IPS-11a (cell line): ENCODE data around the gene ARMC9.
A peak's percentile ranks its signal among the peaks of the same experiment; 100 is the strongest.

Experiments
- H3K4me3 ChIP-seq: one replicate; pipeline ENCODE4 v1.5.1; 2013; ENCODE audit warnings: low read depth, low read length, control low read depth

ARMC9 gene

GRCh38 chr2:231410293-231411004 is 212.0 kb downstream of the ARMC9 start:
- H3K4me3 ChIP-seq, result no peak overlapping the region

DNA sequence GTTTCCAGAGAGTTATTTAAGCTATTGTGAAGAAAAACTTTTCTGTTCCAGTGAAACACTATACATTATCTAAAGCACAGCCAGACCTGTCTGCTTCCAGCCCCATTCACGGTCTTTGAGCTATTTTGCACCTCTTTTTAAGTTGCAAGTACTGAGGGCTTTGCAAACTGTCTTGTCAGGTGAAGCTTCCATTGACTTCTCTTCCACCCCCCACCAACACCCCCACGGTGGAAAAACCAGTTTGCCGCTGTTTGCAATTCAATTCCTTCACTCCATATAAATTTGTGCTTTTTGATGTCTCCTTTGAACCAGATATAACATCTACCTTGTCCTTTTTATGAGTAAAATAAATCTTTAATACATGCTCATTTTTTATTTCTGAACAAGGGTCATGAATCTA is 212.8 kb downstream of the ARMC9 start:
- no peak overlapping the region for H3K4me3 ChIP-seq

- peak overlapping the region; percentile 14 for H3K4me3 ChIP-seq
Observed at GRCh38 chr2:231411831-231412617, 213.6 kb downstream of the ARMC9 start.

- H3K4me3 ChIP-seq, result no peak overlapping the region
Observed at GRCh38 chr2:231412618-231412963, 214.2 kb downstream of the ARMC9 start.

- H3K4me3 ChIP-seq, result no peak overlapping the region
Observed at GRCh38 chr2:231413456-231413855, 215.0 kb downstream of the ARMC9 start.

GRCh38 chr2:231413921-231414476 is 215.6 kb downstream of the ARMC9 start:
- no peak overlapping the region for H3K4me3 ChIP-seq

DNA sequence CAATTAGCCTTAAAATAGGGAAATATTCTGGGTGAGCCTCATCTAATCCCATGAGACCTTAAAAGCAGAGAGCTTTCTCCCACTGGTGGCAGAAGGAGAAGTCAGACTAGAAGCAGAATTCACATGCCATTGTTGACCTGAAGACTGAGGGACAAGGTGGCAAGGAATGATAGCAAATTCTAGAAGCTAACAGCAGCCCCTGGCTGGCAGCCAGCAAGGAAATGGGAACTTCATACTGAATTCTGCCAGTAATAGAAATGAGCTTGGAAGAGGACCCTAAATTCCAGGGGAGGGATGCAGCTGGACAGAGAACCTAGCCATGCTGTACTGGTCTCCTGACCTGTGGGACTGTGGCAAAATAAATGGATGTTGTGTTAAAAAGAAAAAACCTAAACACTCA is 216.6 kb downstream of the ARMC9 start:
- H3K4me3 ChIP-seq, result no peak overlapping the region

DNA sequence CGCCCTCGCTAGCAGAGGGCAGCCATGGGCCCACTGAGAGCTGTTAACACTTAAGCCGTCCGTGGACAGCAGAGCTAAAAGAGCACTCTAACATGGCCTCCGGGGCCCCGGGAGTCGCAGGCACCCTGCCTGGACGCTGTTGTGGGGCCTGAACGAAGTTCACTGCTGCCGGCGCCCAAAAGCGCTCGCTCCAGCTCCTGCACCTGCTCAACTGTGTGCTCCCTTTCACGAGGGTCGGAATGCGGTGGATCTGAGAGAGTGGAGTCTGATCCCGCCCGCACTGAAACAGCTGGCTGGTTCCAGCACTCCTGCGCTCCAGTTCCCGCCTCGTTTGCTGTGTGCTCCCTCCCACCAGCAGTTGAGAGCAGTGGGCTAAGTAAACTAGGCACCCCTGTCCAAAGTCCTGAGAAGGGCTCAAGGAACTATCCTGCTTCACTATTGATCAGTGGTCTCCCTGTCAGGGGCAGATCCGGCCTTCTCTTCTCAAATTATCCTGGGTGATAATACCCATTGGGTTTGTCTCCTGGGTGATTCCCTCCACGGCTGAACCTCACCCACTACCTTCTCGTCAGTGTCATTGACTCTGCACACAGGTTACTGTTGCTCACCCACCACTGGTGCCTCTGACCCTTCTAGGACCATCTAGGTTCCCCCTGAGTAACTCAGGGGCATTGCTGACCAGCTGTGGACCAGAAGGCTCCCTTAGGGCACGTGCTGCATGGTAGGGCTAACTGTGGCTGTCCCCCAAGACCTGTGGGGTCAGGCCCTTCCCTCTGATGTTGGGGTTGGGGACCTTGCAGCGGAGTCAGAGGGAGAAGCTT is 220.6 kb downstream of the ARMC9 start:
- no peak overlapping the region for H3K4me3 ChIP-seq

DNA sequence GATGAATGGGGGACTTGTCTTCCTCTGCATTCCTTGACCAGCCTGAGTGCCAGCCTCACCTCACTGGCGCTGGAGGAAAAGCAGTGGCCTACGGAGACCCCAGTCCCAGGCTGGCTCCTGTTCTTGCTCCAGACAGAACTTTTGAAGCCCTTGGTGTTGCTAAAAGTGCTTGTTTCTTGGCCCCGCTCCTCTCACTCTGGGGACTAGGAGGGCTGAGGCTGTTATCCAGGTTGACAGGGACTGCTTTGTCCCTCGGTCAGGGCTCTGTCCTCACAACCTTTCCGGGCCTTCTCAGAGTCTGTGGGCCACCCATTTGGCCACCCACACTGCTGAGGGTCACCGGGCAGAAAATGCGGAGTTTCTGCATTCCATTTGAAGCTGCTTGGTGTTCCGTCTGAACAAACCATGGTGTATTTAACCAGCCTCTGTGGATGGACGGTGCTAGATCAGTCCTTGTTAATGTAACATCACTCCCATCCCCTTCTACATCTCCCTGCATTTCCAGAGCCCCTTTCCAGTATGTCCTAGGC is 222.7 kb downstream of the ARMC9 start:
- H3K4me3 ChIP-seq, result no peak overlapping the region

- H3K4me3 ChIP-seq, result no peak overlapping the region
Observed at GRCh38 chr2:231422056-231422455, 223.6 kb downstream of the ARMC9 start.

- no peak overlapping the region for H3K4me3 ChIP-seq
Observed at GRCh38 chr2:231423176-231423575, 224.7 kb downstream of the ARMC9 start.
